GM21825 (cell line): Measurements from ENCODE around the gene ARG1.
"Not testable (repeated sequence)": the region's sequence is repeated elsewhere in the genome, so short reads cannot be mapped to it uniquely, and the experiment has no call there.

ENCODE experiments used
- ATAC-seq: cut with Tn5 transposase; IDR thresholded peaks from one replicate; pipeline ENCODE4 v1.9.1; 2021; ENCODE audit warnings: mild to moderate bottlenecking, moderate library complexity; ENCODE audit not compliant: unreplicated experiment

Gene ARG1

GRCh38 chr6:131572686-131573415 is at the start of gene ARG1:
ARG1 (plus strand) TSS chr6:131573226; CDS start chr6:131573283, 57 bp downstream.
- no peak for ATAC-seq

GRCh38 chr6:131523988-131524673 is 48.9 kb upstream of the ARG1 start:
- no peak for ATAC-seq

- no peak for ATAC-seq
These were observed 48.2 kb upstream of the ARG1 start for GRCh38 chr6:131524695-131525336.

GRCh38 chr6:131530936-131531335 is 42.1 kb upstream of the ARG1 start:
- ATAC-seq = not testable (repeated sequence)

- not testable (repeated sequence) for ATAC-seq
These were observed 41.3 kb upstream of the ARG1 start for GRCh38 chr6:131531681-131532080.

- ATAC-seq = peak; percentile 92
These were observed 40.4 kb upstream of the ARG1 start for GRCh38 chr6:131532580-131533039.

GRCh38 chr6:131538615-131539014 is 34.4 kb upstream of the ARG1 start:
- ATAC-seq = not testable (repeated sequence)

- no peak for ATAC-seq
These were observed 27.7 kb upstream of the ARG1 start for GRCh38 chr6:131545317-131545716.

GRCh38 chr6:131547488-131547887 is 25.5 kb upstream of the ARG1 start:
- ATAC-seq = no peak

GRCh38 chr6:131548441-131548840 is 24.6 kb upstream of the ARG1 start:
- ATAC-seq = no peak

- ATAC-seq = no peak
These were observed 23.2 kb upstream of the ARG1 start for GRCh38 chr6:131549811-131550210.

- no peak for ATAC-seq
These were observed 21.1 kb upstream of the ARG1 start for GRCh38 chr6:131551902-131552301.

GRCh38 chr6:131552572-131552971 is 20.5 kb upstream of the ARG1 start:
- ATAC-seq = no peak

- ATAC-seq = no peak
These were observed 17.0 kb upstream of the ARG1 start for GRCh38 chr6:131555992-131556391.

GRCh38 chr6:131558922-131559321 is 14.1 kb upstream of the ARG1 start:
- no peak for ATAC-seq

- ATAC-seq = no peak
These were observed 10.9 kb upstream of the ARG1 start for GRCh38 chr6:131561925-131562707.

- no peak for ATAC-seq
These were observed 8.0 kb upstream of the ARG1 start for GRCh38 chr6:131565056-131565455.

GRCh38 chr6:131568726-131569125 is 4.3 kb upstream of the ARG1 start:
- no peak for ATAC-seq

- no peak for ATAC-seq
These were observed 1.1 kb downstream of the ARG1 start for GRCh38 chr6:131574133-131574532.

GRCh38 chr6:131574686-131575085 is 1.7 kb downstream of the ARG1 start:
- no peak for ATAC-seq
